K562 (cell line): ENCODE data around the gene ARHGEF9. TPM values are rescaled to one million over a fixed set of nuclear protein-coding genes. Genes with fewer than 3 reads are reported as not detected.

ENCODE experiments used
- CBFB ChIP-seq: sonication (generic); formaldehyde crosslinking; IDR thresholded peaks from 2 replicates; pipeline ENCODE4 v1.4.0; 2020; ENCODE audit warnings: mild to moderate bottlenecking, missing genetic modification reagents
- HMBOX1 ChIP-seq: sonication (generic); IDR thresholded peaks from 2 replicates; pipeline ENCODE4 v1.6.1; 2016
- JUNB ChIP-seq: fragments of 450-650 bp; formaldehyde crosslinking; conservative IDR thresholded peaks from 2 replicates; pipeline ENCODE4 v1.4.0; 2020; ENCODE audit warnings: mild to moderate bottlenecking
- MTA1 ChIP-seq: fragments of 450-650 bp; IDR thresholded peaks from 2 replicates; pipeline ENCODE4 v1.6.1; 2017; ENCODE audit warnings: borderline replicate concordance
- MTA2 ChIP-seq: fragments of 450-650 bp; IDR thresholded peaks from 2 replicates; pipeline ENCODE4 v1.6.1; 2016; ENCODE audit warnings: low read depth
- PATZ1 ChIP-seq: fragments of 250-450 bp; sonication (Bioruptor Pico); IDR thresholded peaks from 2 replicates; pipeline ENCODE4 v1.5.0; 2020; ENCODE audit warnings: mild to moderate bottlenecking, borderline replicate concordance
- POLR2H ChIP-seq: IDR thresholded peaks from 2 replicates; pipeline ENCODE4 v1.6.1; 2016; ENCODE audit warnings: missing genetic modification characterization, low read depth, mild to moderate bottlenecking, control low read depth, missing compliant biosample characterization, moderate library complexity
- RFX5 ChIP-seq: IDR thresholded peaks from 2 replicates; pipeline ENCODE4 v1.6.1; 2011; ENCODE audit warnings: low read depth, mild to moderate bottlenecking, improper control_type of control experiment, low read length
- SAP30 ChIP-seq: fragments of 200-600 bp; sonication (generic); IDR thresholded peaks from 2 replicates; pipeline ENCODE4 v1.6.1; 2012; ENCODE audit warnings: borderline replicate concordance, low read depth, mild to moderate bottlenecking, moderate library complexity, low read length, control low read depth, inconsistent platforms; ENCODE audit not compliant: insufficient read depth, poor library complexity, severe bottlenecking
- SMARCA5 ChIP-seq: fragments of 450-650 bp; IDR thresholded peaks from 2 replicates; pipeline ENCODE4 v1.6.1; 2016
- TEAD1 ChIP-seq, 2 experiments: fragments of 450-650 bp in 1 of 2; sonication (generic) in 1 of 2; formaldehyde crosslinking; IDR thresholded peaks; 2 replicates each; pipeline versions ENCODE4 v1.4.0 to v1.8.0; 2020 to 2022; ENCODE audit warnings: mild to moderate bottlenecking in 2 of 2, missing genetic modification reagents in 1 of 2
- ZBTB33 ChIP-seq: sonication (generic); formaldehyde crosslinking; IDR thresholded peaks from 2 replicates; pipeline ENCODE4 v1.8.1; 2023; ENCODE audit warnings: mild to moderate bottlenecking, missing genetic modification reagents
- ZNF318 ChIP-seq, 2 experiments: fragments of 450-650 bp; IDR thresholded peaks; 2 replicates each; pipeline ENCODE4 v1.6.1; 2016; ENCODE audit warnings: mild to moderate bottlenecking in 2 of 2, borderline replicate concordance in 1 of 2, low read depth in 1 of 2, moderate library complexity in 1 of 2
- ZNF76 ChIP-seq: fragments of 250-450 bp; sonication (Bioruptor Pico); IDR thresholded peaks from 2 replicates; pipeline ENCODE4 v1.4.0; 2020; ENCODE audit warnings: mild to moderate bottlenecking, moderate library complexity, borderline replicate concordance
- polyA plus RNA-seq, 8 experiments: library from polyadenylated mRNA; depleted of rRNA in 4 of 8; stranded (reverse) in 5 of 8; unstranded in 3 of 8; fragments of >200 nt; fragmentation: Nextera tagmentation in 2 of 8; fragmentation: Illumina TruSeq in 1 of 8; extraction: Ambion mirVana in 2 of 8; extraction: Trizol in 1 of 8; gene quantifications; 2 replicates each; pipeline versions ENCODE4 v1.2.1 to v1.2.3, GENCODE V29; 2011 to 2014; ENCODE audit warnings: inconsistent platforms in 1 of 8, missing spikeins in 1 of 8
- total RNA-seq, 7 experiments: library from RNA; depleted of rRNA in 6 of 7; stranded (reverse); fragments of >200 nt in 6 of 7; fragmentation: Illumina TruSeq in 2 of 7; extraction: Trizol in 2 of 7; gene quantifications; 2 replicates each; pipeline versions ENCODE4 v1.2.1 to v1.2.3, GENCODE V29; 2011 to 2021; ENCODE audit warnings: low replicate concordance in 1 of 7

The ARHGEF9 gene
- total and polyA plus RNA-seq, 9 of the 15 experiments (the other 6 are each of a cell fraction or from before 2014, with no cell fraction given), result 0.09 to 0.24 (median 0.15) TPM; not detected in 2

GRCh38 chrX:63785708-63786040 lies 660 bp upstream of the ARHGEF9 start (continued):
- TF ChIP-seq ZNF318 (IDR thresholded peaks at IDR 0.05; ENCODE audit: borderline replicate concordance in 1 of 2, low read depth in 1 of 2) (no peak), MTA2 (no peak), PATZ1 (CRISPR knock-in tag) (no peak), MTA1 (no peak), POLR2H (tag) (no peak), RFX5 (no peak), JUNB (no peak), CBFB (no peak), ZBTB33 (CRISPR knock-in tag) (no peak), TEAD1 (CRISPR knock-in tag; IDR thresholded peaks at IDR 0.05) (no peak), ZNF76 (CRISPR knock-in tag) (no peak), SMARCA5 (no peak), HMBOX1 (no peak), SAP30 (no peak)
